GM12878 (cell line): ENCODE data around the gene TRERF1.

Source experiments
- CTCF ChIP-seq, 3 experiments: IDR thresholded peaks in 2 of 3; conservative IDR thresholded peaks in 1 of 3; 2 replicates each; pipeline ENCODE4 v1.5.1; 2011; ENCODE audit warnings: low read depth in 3 of 3, low read length in 3 of 3, mild to moderate bottlenecking in 3 of 3, control low read depth in 2 of 3, moderate library complexity in 2 of 3, inconsistent platforms in 1 of 3, mixed read lengths in 1 of 3; ENCODE audit not compliant: control insufficient read depth in 2 of 3, insufficient read depth in 1 of 3; ENCODE audit errors: extremely low read depth in 1 of 3
- E4F1 ChIP-seq: fragments of 450-650 bp; IDR thresholded peaks from 2 replicates; pipeline ENCODE4 v1.6.1; 2018; ENCODE audit warnings: borderline replicate concordance, mild to moderate bottlenecking; ENCODE audit not compliant: partially characterized antibody
- JUNB ChIP-seq: IDR thresholded peaks from 2 replicates; pipeline ENCODE4 v1.6.1; 2016; ENCODE audit warnings: antibody characterized with exemption, mild to moderate bottlenecking
- POLR2A ChIP-seq: IDR thresholded peaks from 2 replicates; pipeline ENCODE4 v1.6.1; 2011; ENCODE audit warnings: low read depth, mild to moderate bottlenecking, low read length
- SREBF2 ChIP-seq: IDR thresholded peaks from 2 replicates; pipeline ENCODE4 v1.6.1; 2012; ENCODE audit warnings: mild to moderate bottlenecking, low read length
- ZNF384 ChIP-seq: IDR thresholded peaks from 2 replicates; pipeline ENCODE4 v1.6.1; 2012; ENCODE audit warnings: low read depth, mild to moderate bottlenecking, low read length, improper control_type of control experiment, borderline replicate concordance
- ZNF592 ChIP-seq: fragments of 450-650 bp; IDR thresholded peaks from 2 replicates; pipeline ENCODE4 v1.6.1; 2017; ENCODE audit warnings: mild to moderate bottlenecking, moderate library complexity
- ZZZ3 ChIP-seq: IDR thresholded peaks from 2 replicates; pipeline ENCODE4 v1.6.1; 2011; ENCODE audit warnings: low read depth; ENCODE audit not compliant: control insufficient read depth, insufficient read length

- TF ChIP-seq ZZZ3 = no peak
- TF ChIP-seq CTCF (IDR thresholded peaks at IDR 0.05 in 2 of 3, conservative IDR thresholded peaks at IDR 0.05 in 1 of 3; ENCODE audit: control insufficient read depth in 2 of 3, extremely low read depth in 1 of 3, insufficient read depth in 1 of 3, low read depth in 3 of 3, low read length in 3 of 3) = no peak
- no peak for TF ChIP-seq ZNF592
- TF ChIP-seq JUNB = no peak
- TF ChIP-seq SREBF2 = no peak
- no peak for TF ChIP-seq POLR2A
- no peak for TF ChIP-seq ZNF384
- no peak for TF ChIP-seq E4F1
Measured at GRCh38 chr6:42194056-42194455, 257.7 kb downstream of the TRERF1 start.
